Measurements from ENCODE around the gene THSD7B. TPM values are rescaled to one million over a fixed set of nuclear protein-coding genes. Genes with fewer than 3 reads are reported as not detected.

THSD7B gene
- total RNA-seq, 1 donor = 0.36 TPM

DNA sequence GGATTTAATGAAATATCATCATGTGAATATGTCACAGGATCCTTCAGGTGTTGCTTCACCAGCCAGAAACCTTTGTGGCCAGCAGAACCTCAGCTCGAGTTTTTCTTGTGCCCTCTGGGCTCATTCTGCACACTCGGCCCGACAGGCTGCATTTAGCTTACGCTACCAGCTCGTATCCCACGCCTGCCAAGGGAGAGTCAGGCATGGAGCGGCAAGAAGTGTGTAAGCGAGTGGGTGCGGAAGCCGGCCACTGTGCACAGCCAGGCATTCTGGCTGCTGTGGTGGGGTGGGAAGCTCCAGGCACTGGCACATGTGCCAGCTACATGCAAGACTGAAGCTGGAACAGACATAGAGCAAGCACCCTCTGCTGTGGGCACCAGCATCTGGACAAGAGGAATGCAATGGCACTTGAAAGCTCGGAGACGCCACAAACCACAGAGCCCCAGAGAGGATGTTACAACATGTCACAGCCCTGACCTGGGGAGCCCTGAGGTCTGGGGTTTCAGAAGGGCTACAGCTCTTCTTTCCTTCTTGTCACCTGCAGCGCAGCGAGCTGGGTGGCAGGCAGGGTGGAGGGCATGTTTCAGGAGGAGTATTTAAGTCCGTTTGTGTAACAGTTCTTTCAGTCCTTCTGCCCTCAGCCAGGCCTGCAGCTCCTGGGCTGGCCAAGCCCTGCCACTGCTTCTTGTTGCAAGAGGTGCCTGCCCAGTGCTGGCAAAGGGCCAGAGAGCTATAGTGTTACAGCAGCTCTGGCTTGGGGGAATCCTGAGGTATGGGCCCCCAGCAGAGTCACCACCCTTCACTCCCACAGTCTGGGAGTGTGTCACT is 941.7 kb downstream of the THSD7B start:
- H3K4me3 ChIP-seq (ENCODE audit: low read depth, low read length) = no peak overlapping the region
- TF ChIP-seq, protein P1, sequence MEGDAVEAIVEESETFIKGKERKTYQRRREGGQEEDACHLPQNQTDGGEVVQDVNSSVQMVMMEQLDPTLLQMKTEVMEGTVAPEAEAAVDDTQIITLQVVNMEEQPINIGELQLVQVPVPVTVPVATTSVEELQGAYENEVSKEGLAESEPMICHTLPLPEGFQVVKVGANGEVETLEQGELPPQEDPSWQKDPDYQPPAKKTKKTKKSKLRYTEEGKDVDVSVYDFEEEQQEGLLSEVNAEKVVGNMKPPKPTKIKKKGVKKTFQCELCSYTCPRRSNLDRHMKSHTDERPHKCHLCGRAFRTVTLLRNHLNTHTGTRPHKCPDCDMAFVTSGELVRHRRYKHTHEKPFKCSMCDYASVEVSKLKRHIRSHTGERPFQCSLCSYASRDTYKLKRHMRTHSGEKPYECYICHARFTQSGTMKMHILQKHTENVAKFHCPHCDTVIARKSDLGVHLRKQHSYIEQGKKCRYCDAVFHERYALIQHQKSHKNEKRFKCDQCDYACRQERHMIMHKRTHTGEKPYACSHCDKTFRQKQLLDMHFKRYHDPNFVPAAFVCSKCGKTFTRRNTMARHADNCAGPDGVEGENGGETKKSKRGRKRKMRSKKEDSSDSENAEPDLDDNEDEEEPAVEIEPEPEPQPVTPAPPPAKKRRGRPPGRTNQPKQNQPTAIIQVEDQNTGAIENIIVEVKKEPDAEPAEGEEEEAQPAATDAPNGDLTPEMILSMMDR (IDR thresholded peaks at IDR 0.05; ENCODE audit: insufficient read depth, low read length) = no peak
- no peak for DNase-seq (ENCODE audit: low read depth)

DNA sequence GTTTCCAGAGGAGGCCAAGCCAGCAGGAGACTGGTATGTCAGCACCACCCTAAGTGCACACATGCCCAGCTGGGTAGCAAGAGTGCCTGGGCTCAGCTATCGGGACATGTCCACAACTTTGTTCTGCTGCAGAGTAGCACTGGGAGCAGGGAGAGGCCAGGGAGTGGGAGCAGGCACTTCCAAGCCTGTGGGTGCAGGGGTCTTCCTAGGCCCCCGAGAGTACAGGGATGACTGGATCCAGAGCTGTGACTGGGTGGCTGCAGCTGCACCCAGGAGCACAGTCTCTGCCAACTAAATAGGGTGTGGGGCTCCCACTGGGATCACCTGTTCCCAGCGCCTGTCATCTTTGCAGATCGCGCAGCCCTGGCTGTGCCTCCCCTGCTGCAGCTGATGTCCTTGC is 943.0 kb downstream of the THSD7B start:
- DNase-seq (ENCODE audit: low read depth) = no peak
- H3K4me3 ChIP-seq (ENCODE audit: low read depth, low read length) = no peak overlapping the region
- TF ChIP-seq, protein P1 (IDR thresholded peaks at IDR 0.05; ENCODE audit: insufficient read depth, low read length) = no peak

DNA sequence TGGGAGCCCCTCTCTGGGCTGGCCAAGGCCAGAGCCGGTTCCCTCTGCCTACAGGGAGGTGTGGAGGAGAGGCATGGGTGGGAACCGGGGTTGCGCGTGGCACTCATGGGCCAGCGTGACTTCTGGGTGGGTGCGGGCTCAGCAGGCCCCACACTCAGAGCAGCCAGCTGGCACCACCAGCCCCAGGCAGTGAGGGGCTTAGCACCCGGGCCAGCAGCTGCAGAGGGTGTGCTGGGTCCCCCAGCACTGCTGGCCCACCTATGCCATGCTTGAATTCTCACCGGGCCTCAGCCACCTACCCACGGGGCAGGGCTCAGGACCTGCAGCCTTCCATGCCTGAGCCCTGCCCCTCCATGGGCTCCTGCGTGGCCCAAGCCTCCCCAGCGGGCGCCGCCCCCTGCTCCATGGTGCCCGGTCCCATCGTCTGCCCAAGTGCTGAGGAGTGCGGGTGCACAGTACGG is 950.4 kb downstream of the THSD7B start:
- no peak overlapping the region for H3K4me3 ChIP-seq (ENCODE audit: low read depth, low read length)
- no peak for DNase-seq (ENCODE audit: low read depth)
- TF ChIP-seq, protein P1 (IDR thresholded peaks at IDR 0.05; ENCODE audit: insufficient read depth, low read length) = no peak

DNA sequence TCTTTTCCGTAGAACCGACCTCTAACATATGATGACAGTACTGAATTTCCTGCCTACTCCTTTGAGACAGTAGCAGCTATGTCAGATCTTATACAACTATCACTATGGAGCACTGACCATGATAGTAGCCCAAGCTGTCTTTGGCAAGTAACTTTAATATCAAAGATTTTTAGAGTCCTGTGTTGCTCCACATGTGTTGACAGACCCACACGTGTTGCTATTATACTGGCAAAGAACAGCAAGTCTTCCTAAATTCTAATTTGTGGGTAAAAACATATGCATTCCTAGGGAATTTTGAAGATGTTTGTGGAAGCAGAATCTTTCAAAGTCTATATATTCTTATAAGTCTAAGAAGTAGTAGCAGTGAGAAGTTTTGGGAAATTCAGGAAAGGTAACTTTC is 953.4 kb downstream of the THSD7B start:
- H3K4me3 ChIP-seq (ENCODE audit: low read depth, low read length) = no peak overlapping the region
- TF ChIP-seq, protein P1 (IDR thresholded peaks at IDR 0.05; ENCODE audit: insufficient read depth, low read length) = no peak
- no peak for DNase-seq (ENCODE audit: low read depth)

DNA sequence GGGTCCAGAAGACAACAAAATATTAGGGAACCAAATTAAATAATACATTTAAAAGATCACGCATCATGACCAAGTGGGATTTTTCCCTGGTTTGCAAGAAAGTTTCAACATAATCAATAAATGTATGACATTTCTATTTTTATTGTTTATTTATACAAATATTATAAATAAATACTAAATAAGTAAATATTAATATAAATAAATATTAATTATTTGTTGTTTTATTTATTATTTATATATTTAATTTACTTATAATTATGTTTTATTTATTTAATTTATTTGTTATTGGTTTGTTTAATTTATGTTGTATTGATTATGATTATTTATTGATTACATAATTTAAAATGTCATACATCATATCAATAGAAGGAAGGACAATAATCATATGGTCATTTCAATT is 956.4 kb downstream of the THSD7B start:
- TF ChIP-seq, protein P1 (IDR thresholded peaks at IDR 0.05; ENCODE audit: insufficient read depth, low read length) = no peak
- no peak for DNase-seq (ENCODE audit: low read depth)

DNA sequence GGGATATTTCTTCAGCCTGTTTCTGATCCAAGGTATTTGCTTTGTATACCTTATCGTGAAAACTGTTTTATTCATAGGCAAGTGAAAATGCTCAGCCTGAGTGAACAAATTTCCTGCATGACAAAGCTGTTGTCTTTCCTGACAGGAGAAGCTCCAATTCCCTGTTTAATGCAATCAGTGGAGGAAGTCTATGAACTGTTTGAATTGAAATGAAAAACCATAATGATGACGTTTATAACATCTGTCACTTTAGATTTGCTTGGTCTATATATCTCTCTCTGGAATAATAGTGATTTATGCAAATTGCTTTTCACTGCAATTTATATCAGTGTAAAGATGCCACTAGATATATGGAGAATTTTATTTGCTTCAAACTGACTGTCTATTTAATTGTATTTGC is 959.6 kb downstream of the THSD7B start:
- DNase-seq (ENCODE audit: low read depth) = no peak
- TF ChIP-seq, protein P1 (IDR thresholded peaks at IDR 0.05; ENCODE audit: insufficient read depth, low read length) = no peak
- no peak overlapping the region for H3K4me3 ChIP-seq (ENCODE audit: low read depth, low read length)

More for the DNA sequence above, 956.4 kb downstream of the THSD7B start:
- no peak overlapping the region for H3K4me3 ChIP-seq (ENCODE audit: low read depth, low read length)

Small RNAs within 50 kb of the gene (small RNA-seq; reads per million reads assigned to genes)
- gene RF00019 = not detected
- gene RNA5SP105 = not detected

Data from fibroblast of the aortic adventitia (primary cell).